GM23248 (cell line): Measurements from ENCODE around the gene MINDY3.

Experiments used
- EZH2 ChIP-seq: fragments of 200-600 bp; sonication (generic); IDR thresholded peaks from 2 replicates; pipeline ENCODE4 v1.6.1; 2018; ENCODE audit warnings: antibody characterized with exemption, mild to moderate bottlenecking; ENCODE audit not compliant: insufficient read depth, poor library complexity, severe bottlenecking
- EZH2phosphoT487 ChIP-seq: fragments of 200-600 bp; sonication (generic); IDR thresholded peaks from 2 replicates; pipeline ENCODE4 v1.6.1; 2018; ENCODE audit warnings: antibody characterized with exemption, moderate library complexity, mild to moderate bottlenecking, low read depth; ENCODE audit not compliant: insufficient read depth

- TF ChIP-seq EZH2 = no peak
- no peak for TF ChIP-seq EZH2phosphoT487
These were observed 15.8 kb downstream of the MINDY3 start for GRCh38 chr10:15844517-15844916.
